Activated T-helper 17 cell treated with anti-CD3 and anti-CD28 coated beads, Interleukin-2, amount 50 U/mL, for 72 hours (primary cell): ENCODE data around the gene DGKH. TPM values are rescaled to one million over a fixed set of nuclear protein-coding genes. Genes with fewer than 3 reads are reported as not detected.

Source experiments
- ATAC-seq: fragments of 150-1000 bp; cut with Tn5 transposase; replicated peaks from 2 replicates; pipeline ENCODE4 v1.10.0; 2021; ENCODE audit warnings: mild to moderate bottlenecking, moderate library complexity
- H3K27ac Mint-ChIP-seq: one replicate; pipeline ENCODE4 v1.8.0; 2022; ENCODE audit warnings: mixed read lengths
- H3K27me3 Mint-ChIP-seq: one replicate; pipeline ENCODE4 v1.8.0; 2022; ENCODE audit warnings: mixed read lengths
- H3K36me3 Mint-ChIP-seq: one replicate; pipeline ENCODE4 v1.8.0; 2022; ENCODE audit warnings: low read depth, mild to moderate bottlenecking, mixed read lengths
- H3K4me1 Mint-ChIP-seq: one replicate; pipeline ENCODE4 v1.8.0; 2022; ENCODE audit warnings: mixed read lengths
- H3K4me3 Mint-ChIP-seq: one replicate; pipeline ENCODE4 v1.8.0; 2022; ENCODE audit warnings: mild to moderate bottlenecking, mixed read lengths
- H3K9me3 Mint-ChIP-seq: one replicate; pipeline ENCODE4 v1.8.0; 2022; ENCODE audit warnings: mixed read lengths
- total RNA-seq, 2 donors: library from RNA; stranded (reverse); gene quantifications; one replicate each; pipeline ENCODE4 v1.2.3, GENCODE V29; 2022

The DGKH gene
- total RNA-seq, 2 donors from 2014 or later: 16.6 to 17.5 TPM

- no peaks in the 10 kb centered on the region for H3K36me3 Mint-ChIP-seq
- peaks cover 9% of the 10 kb centered on the region for H3K4me1 Mint-ChIP-seq
- ATAC-seq: no peak
- H3K27me3 Mint-ChIP-seq: no peaks in the 10 kb centered on the region
- no peak overlapping the region for H3K4me3 Mint-ChIP-seq
- no peaks in the 10 kb centered on the region for H3K9me3 Mint-ChIP-seq
- no peak overlapping the region for H3K27ac Mint-ChIP-seq
Observed at GRCh38 chr13:42107421-42107820, 59.0 kb downstream of the DGKH start.

- Mint-ChIP-seq H3K9me3 (no peaks in the 10 kb centered on the region), H3K27ac (peak overlapping the region; percentile 5), H3K4me3 (no peak overlapping the region), H3K36me3 (no peaks in the 10 kb centered on the region), H3K27me3 (no peaks in the 10 kb centered on the region), H3K4me1 (peaks cover 9% of the 10 kb centered on the region)
- no peak for ATAC-seq
Observed at GRCh38 chr13:42108217-42108616, 59.8 kb downstream of the DGKH start.

DNA sequence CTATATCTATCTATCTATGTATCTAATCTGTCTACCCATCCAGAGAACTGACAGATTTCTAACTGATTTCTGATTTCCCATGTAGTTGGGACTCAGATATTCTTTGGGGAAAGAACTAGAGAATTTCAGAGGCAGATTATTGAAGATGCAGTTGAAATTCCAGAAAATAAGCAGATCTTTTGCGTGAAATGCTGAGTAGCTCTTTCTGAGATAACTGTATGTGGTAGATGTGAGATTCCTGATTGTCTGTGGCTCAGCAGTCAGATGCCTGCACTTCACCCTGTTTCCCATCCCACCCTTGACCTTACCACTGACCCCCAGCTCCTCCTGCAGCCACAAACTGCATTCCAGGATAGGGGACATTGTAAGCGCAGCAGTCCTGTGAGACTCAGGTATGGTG, 61.5 kb downstream of the DGKH start:
- Mint-ChIP-seq H3K36me3 (no peaks in the 10 kb centered on the region), H3K4me3 (no peak overlapping the region), H3K4me1 (peaks cover 7% of the 10 kb centered on the region), H3K9me3 (no peaks in the 10 kb centered on the region), H3K27me3 (no peaks in the 10 kb centered on the region), H3K27ac (no peak overlapping the region)
- no peak for ATAC-seq

- Mint-ChIP-seq H3K27ac (no peak overlapping the region), H3K36me3 (no peaks in the 10 kb centered on the region), H3K4me1 (peaks cover 5% of the 10 kb centered on the region), H3K27me3 (no peaks in the 10 kb centered on the region), H3K9me3 (no peaks in the 10 kb centered on the region), H3K4me3 (no peak overlapping the region)
- peak; percentile 32 for ATAC-seq
Observed at GRCh38 chr13:42110410-42111155, 62.1 kb downstream of the DGKH start.

- H3K4me3 Mint-ChIP-seq: no peak overlapping the region
- no peaks in the 10 kb centered on the region for H3K36me3 Mint-ChIP-seq
- H3K27ac Mint-ChIP-seq: no peak overlapping the region
- peaks cover 5% of the 10 kb centered on the region for H3K4me1 Mint-ChIP-seq
- no peaks in the 10 kb centered on the region for H3K9me3 Mint-ChIP-seq
- ATAC-seq: no peak
- no peaks in the 10 kb centered on the region for H3K27me3 Mint-ChIP-seq
Observed at GRCh38 chr13:42112864-42113263, 64.4 kb downstream of the DGKH start.

DNA sequence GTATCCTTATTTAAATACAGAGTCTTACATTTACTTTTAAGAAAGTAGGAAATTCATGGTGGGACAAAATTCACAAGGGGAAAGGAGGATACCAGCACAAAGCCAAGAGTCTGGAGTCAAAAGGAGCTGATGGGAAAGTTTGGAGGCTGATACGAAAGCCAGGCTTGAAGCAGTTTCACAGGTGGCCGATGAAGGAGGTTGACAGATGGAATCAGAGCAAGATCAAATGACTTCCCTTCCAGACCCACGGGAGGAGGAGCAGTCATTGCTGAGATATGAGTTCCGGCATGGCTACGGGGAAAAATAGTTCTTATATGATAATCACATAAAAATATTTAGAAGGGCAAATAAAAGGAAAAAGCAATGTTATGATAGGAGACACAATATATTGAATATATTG, 65.0 kb downstream of the DGKH start:
- peak overlapping the region; percentile 1 for H3K27ac Mint-ChIP-seq
- H3K4me1 Mint-ChIP-seq: peaks cover 5% of the 10 kb centered on the region
- H3K27me3 Mint-ChIP-seq: no peaks in the 10 kb centered on the region
- no peaks in the 10 kb centered on the region for H3K9me3 Mint-ChIP-seq
- ATAC-seq: no peak
- H3K4me3 Mint-ChIP-seq: no peak overlapping the region
- H3K36me3 Mint-ChIP-seq: no peaks in the 10 kb centered on the region

GRCh38 chr13:42114278-42114677, 65.8 kb downstream of the DGKH start:
- H3K27me3 Mint-ChIP-seq: no peaks in the 10 kb centered on the region

GRCh38 chr13:42114912-42115311, 66.5 kb downstream of the DGKH start:
- no peak for ATAC-seq
- no peaks in the 10 kb centered on the region for H3K9me3 Mint-ChIP-seq
- no peak overlapping the region for H3K27ac Mint-ChIP-seq
- no peaks in the 10 kb centered on the region for H3K27me3 Mint-ChIP-seq
- H3K4me3 Mint-ChIP-seq: no peak overlapping the region
- H3K36me3 Mint-ChIP-seq: no peaks in the 10 kb centered on the region
- H3K4me1 Mint-ChIP-seq: peaks cover 5% of the 10 kb centered on the region

More at GRCh38 chr13:42114278-42114677, 65.8 kb downstream of the DGKH start:
- H3K36me3 Mint-ChIP-seq: no peaks in the 10 kb centered on the region
- ATAC-seq: no peak
- H3K9me3 Mint-ChIP-seq: no peaks in the 10 kb centered on the region
- peaks cover 5% of the 10 kb centered on the region for H3K4me1 Mint-ChIP-seq
- H3K27ac Mint-ChIP-seq: no peak overlapping the region
- H3K4me3 Mint-ChIP-seq: no peak overlapping the region

DNA sequence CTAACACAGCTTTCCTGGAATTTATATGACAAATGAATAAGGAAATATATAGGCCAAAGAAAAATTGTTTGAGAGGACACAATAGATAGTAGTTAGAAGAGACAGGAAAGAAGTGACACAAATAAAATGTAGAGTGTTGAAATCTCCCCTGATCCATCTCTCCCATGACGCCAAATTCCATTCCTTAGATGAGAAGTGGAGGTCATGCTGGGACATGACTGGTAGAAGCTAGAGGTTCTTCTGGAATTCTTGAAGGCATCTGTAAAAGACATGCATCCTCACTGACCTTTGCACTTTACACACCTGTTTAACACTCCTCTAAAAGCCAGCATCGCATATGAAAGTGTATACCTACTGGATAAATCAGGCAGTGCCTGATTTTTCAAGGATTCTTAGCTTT, 67.8 kb downstream of the DGKH start:
- Mint-ChIP-seq H3K27me3 (no peaks in the 10 kb centered on the region), H3K36me3 (no peaks in the 10 kb centered on the region), H3K27ac (no peak overlapping the region), H3K9me3 (no peaks in the 10 kb centered on the region), H3K4me3 (no peak overlapping the region), H3K4me1 (no peaks in the 10 kb centered on the region)
- ATAC-seq: no peak

DNA sequence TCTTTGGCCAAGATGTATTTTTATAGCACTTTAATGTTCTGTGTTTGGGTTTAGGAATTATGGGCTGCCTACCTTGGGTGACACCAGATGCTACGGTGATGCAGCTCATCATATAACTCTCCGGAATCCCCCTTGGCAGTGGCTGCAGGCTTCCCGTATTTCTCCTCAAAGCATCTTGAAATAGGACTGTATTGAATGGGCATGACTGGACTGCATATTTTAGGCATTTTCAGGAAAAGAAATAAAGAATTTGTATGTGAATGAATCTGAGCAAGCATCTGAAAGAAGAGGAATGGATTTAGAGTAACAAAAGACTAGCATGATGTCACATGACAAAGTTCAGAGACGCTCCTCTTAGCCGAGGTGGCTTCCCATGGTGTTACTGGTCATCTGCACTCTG, 70.6 kb downstream of the DGKH start:
- Mint-ChIP-seq H3K27ac (no peak overlapping the region), H3K36me3 (no peaks in the 10 kb centered on the region), H3K9me3 (no peaks in the 10 kb centered on the region), H3K4me3 (no peak overlapping the region), H3K4me1 (no peaks in the 10 kb centered on the region), H3K27me3 (no peaks in the 10 kb centered on the region)
- no peak for ATAC-seq

DNA sequence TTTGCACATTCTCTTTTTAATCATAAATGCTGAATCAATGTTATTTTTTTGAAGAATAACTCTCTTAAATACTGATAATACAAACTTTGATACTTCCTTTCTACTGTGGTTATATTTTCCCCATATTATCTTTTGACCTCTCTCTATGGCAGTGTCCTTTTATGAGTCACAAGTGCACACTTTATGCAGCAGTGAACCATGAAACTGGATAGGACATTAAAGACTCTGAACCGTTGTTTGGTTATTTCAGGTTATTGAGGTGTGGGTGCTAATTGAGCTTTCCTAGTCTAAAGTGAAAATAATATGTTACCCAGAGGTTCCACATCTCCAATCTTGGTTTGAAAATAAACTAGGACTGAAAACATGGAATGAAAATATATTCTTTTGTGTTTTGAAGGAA, 71.4 kb downstream of the DGKH start:
- Mint-ChIP-seq H3K27me3 (no peaks in the 10 kb centered on the region), H3K36me3 (no peaks in the 10 kb centered on the region), H3K4me1 (no peaks in the 10 kb centered on the region), H3K27ac (no peak overlapping the region), H3K4me3 (no peak overlapping the region), H3K9me3 (no peaks in the 10 kb centered on the region)
- ATAC-seq: no peak

DNA sequence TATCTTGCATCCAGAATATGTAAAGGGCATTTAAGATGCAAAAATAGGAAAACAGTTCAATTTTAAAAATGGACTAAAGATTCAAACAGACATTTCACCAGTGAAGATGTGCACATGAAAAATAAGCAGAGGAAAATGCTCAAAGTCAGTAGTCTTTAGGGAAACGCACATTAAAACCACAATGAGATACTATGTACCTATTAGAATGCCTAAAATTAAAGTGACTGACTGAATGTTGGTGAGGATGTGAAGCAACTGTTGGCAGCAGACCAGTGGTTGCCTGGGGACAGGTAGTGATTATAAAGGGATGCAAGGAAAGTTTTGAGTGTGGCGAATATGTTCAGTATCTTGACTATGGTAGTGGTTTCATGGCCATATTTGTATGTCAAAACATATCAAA, 75.2 kb downstream of the DGKH start:
- ATAC-seq: no peak
- no peak overlapping the region for H3K4me3 Mint-ChIP-seq
- no peaks in the 10 kb centered on the region for H3K27me3 Mint-ChIP-seq
- H3K4me1 Mint-ChIP-seq: no peaks in the 10 kb centered on the region
- H3K9me3 Mint-ChIP-seq: no peaks in the 10 kb centered on the region
- no peak overlapping the region for H3K27ac Mint-ChIP-seq
- H3K36me3 Mint-ChIP-seq: peaks cover 11% of the 10 kb centered on the region

DNA sequence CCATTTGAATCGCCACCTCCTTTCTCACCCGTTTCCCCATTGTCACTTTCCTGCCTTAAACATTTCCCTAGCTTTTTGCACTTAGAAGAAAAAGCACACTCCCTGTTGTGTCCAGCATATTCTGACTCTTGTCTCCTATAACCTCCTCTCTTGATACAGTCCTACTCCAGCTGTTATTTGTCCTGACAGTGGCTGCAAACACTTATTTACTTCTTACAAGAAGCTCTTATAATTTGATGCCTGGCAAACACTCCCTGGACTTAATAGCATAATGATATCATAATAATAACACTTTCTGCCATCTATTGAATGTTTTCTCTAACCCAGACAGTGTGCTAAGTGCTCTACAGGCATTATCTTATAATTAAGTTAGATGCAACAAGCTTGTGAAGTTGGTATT, 76.6 kb downstream of the DGKH start:
- Mint-ChIP-seq H3K4me1 (no peaks in the 10 kb centered on the region), H3K27ac (no peak overlapping the region), H3K27me3 (no peaks in the 10 kb centered on the region), H3K36me3 (peaks cover 14% of the 10 kb centered on the region), H3K9me3 (no peaks in the 10 kb centered on the region), H3K4me3 (no peak overlapping the region)
- no peak for ATAC-seq

- H3K27me3 Mint-ChIP-seq: no peaks in the 10 kb centered on the region
- ATAC-seq: no peak
- H3K27ac Mint-ChIP-seq: no peak overlapping the region
- peaks cover 14% of the 10 kb centered on the region for H3K36me3 Mint-ChIP-seq
- H3K4me1 Mint-ChIP-seq: no peaks in the 10 kb centered on the region
- H3K9me3 Mint-ChIP-seq: no peaks in the 10 kb centered on the region
- no peak overlapping the region for H3K4me3 Mint-ChIP-seq
Observed at GRCh38 chr13:42127047-42127446, 78.6 kb downstream of the DGKH start.

GRCh38 chr13:42129033-42129432, 80.6 kb downstream of the DGKH start:
- H3K4me1 Mint-ChIP-seq: no peaks in the 10 kb centered on the region
- no peaks in the 10 kb centered on the region for H3K9me3 Mint-ChIP-seq
- no peaks in the 10 kb centered on the region for H3K27me3 Mint-ChIP-seq
- peaks cover 22% of the 10 kb centered on the region for H3K36me3 Mint-ChIP-seq
- no peak overlapping the region for H3K4me3 Mint-ChIP-seq
- no peak for ATAC-seq
- no peak overlapping the region for H3K27ac Mint-ChIP-seq

GRCh38 chr13:42136518-42136917, 88.1 kb downstream of the DGKH start:
- Mint-ChIP-seq H3K27me3 (no peaks in the 10 kb centered on the region), H3K9me3 (no peaks in the 10 kb centered on the region), H3K4me1 (peaks cover 7% of the 10 kb centered on the region), H3K27ac (no peak overlapping the region), H3K4me3 (no peak overlapping the region), H3K36me3 (peaks cover 8% of the 10 kb centered on the region)
- ATAC-seq: no peak
